WTC11 (cell line): ENCODE data around the gene SRPX. TPM values are rescaled to one million over a fixed set of nuclear protein-coding genes. Genes with fewer than 3 reads are reported as not detected.

ENCODE experiments used
- ATAC-seq: fragments of 200-7000 bp; cut with Tn5 transposase; 2 replicates; pipeline ENCODE4 v1.10.0; 2021; ENCODE audit warnings: mild to moderate bottlenecking, moderate library complexity
- CTCF ChIA-PET: fragments of 300-600 bp; sonication (Branson Sonifier 250); formaldehyde crosslinking; loops from one replicate; lab custom pipeline; 2021; ENCODE audit warnings: antibody characterized with exemption; lab: Charles Lee
- POLR2A ChIA-PET: fragments of 350-600 bp; sonication (Branson Sonifier 250); formaldehyde crosslinking; loops from one replicate; lab custom pipeline; 2021; ENCODE audit warnings: antibody characterized with exemption; lab: Charles Lee
- DNase-seq: peaks from one replicate; pipeline ENCODE4 v3.0.0; 2021; ENCODE audit warnings: low spot score
- H3K27ac Mint-ChIP-seq: 2 replicates; pipeline ENCODE4 v1.8.0; 2021; ENCODE audit warnings: mixed read lengths
- H3K27me3 Mint-ChIP-seq: 2 replicates; pipeline ENCODE4 v1.8.0; 2021; ENCODE audit warnings: low read depth, mild to moderate bottlenecking, moderate library complexity, mixed read lengths
- H3K36me3 Mint-ChIP-seq: 2 replicates; pipeline ENCODE4 v1.8.0; 2021; ENCODE audit warnings: mixed read lengths
- H3K4me1 Mint-ChIP-seq: 2 replicates; pipeline ENCODE4 v1.8.0; 2022; ENCODE audit warnings: mixed read lengths
- H3K4me3 Mint-ChIP-seq: 2 replicates; pipeline ENCODE4 v1.8.0; 2021; ENCODE audit warnings: mild to moderate bottlenecking, moderate library complexity, mixed read lengths
- H3K9me3 Mint-ChIP-seq: 2 replicates; pipeline ENCODE4 v1.8.0; 2021; ENCODE audit warnings: mixed read lengths
- AFF4 ChIP-seq: sonication (generic); formaldehyde crosslinking; IDR thresholded peaks from 2 replicates; pipeline ENCODE4 v1.8.1; 2023; ENCODE audit warnings: mild to moderate bottlenecking, missing genetic modification reagents, borderline replicate concordance
- E2F4 ChIP-seq: sonication (generic); formaldehyde crosslinking; IDR thresholded peaks from 2 replicates; pipeline ENCODE4 v1.8.1; 2022; ENCODE audit warnings: low read depth, mild to moderate bottlenecking, moderate library complexity, missing genetic modification reagents, borderline replicate concordance
- E2F5 ChIP-seq: sonication (generic); formaldehyde crosslinking; IDR thresholded peaks from 2 replicates; pipeline ENCODE4 v1.8.1; 2022; ENCODE audit warnings: mild to moderate bottlenecking, moderate library complexity, missing genetic modification reagents
- EMX1 ChIP-seq: fragments of 250-450 bp; sonication (Bioruptor Pico); IDR thresholded peaks from 2 replicates; pipeline ENCODE4 v1.8.0; 2021; ENCODE audit warnings: mild to moderate bottlenecking
- ERG ChIP-seq: fragments of 250-450 bp; sonication (Bioruptor Pico); IDR thresholded peaks from 2 replicates; pipeline ENCODE4 v1.8.0; 2021; ENCODE audit warnings: mild to moderate bottlenecking
- FOXP4 ChIP-seq: sonication (generic); formaldehyde crosslinking; IDR thresholded peaks from 2 replicates; pipeline ENCODE4 v1.8.0; 2022; ENCODE audit warnings: mild to moderate bottlenecking, missing genetic modification reagents
- GABPB1 ChIP-seq: sonication (generic); formaldehyde crosslinking; IDR thresholded peaks from 2 replicates; pipeline ENCODE4 v1.8.1; 2023; ENCODE audit warnings: mild to moderate bottlenecking, missing genetic modification reagents
- GTF2I ChIP-seq: fragments of 250-450 bp; sonication (Bioruptor Pico); conservative IDR thresholded peaks from 2 replicates; pipeline ENCODE4 v1.4.0; 2021; ENCODE audit warnings: mild to moderate bottlenecking
- IRF2 ChIP-seq: sonication (generic); formaldehyde crosslinking; IDR thresholded peaks from 2 replicates; pipeline ENCODE4 v1.8.0; 2022; ENCODE audit warnings: low read depth, missing genetic modification reagents, borderline replicate concordance
- PRRX2 ChIP-seq: fragments of 250-450 bp; sonication (Bioruptor Pico); IDR thresholded peaks from 2 replicates; pipeline ENCODE4 v1.8.0; 2021; ENCODE audit warnings: mild to moderate bottlenecking
- TEAD1 ChIP-seq: sonication (generic); formaldehyde crosslinking; IDR thresholded peaks from 2 replicates; pipeline ENCODE4 v1.8.0; 2022; ENCODE audit warnings: mild to moderate bottlenecking, missing genetic modification reagents
- USF2 ChIP-seq: sonication (generic); formaldehyde crosslinking; IDR thresholded peaks from 2 replicates; pipeline ENCODE4 v1.8.1; 2023; ENCODE audit warnings: mild to moderate bottlenecking, missing genetic modification reagents, moderate library complexity
- ZNF232 ChIP-seq: sonication (generic); formaldehyde crosslinking; IDR thresholded peaks from 2 replicates; pipeline ENCODE4 v1.8.0; 2022; ENCODE audit warnings: mild to moderate bottlenecking, missing genetic modification reagents
- ZNF416 ChIP-seq: fragments of 250-450 bp; sonication (Bioruptor Pico); IDR thresholded peaks from 2 replicates; pipeline ENCODE4 v1.9.0; 2021; ENCODE audit warnings: mild to moderate bottlenecking, inconsistent platforms
- ZNF425 ChIP-seq: fragments of 250-450 bp; sonication (Bioruptor Pico); conservative IDR thresholded peaks from 2 replicates; pipeline ENCODE4 v1.9.0; 2021; ENCODE audit warnings: mild to moderate bottlenecking
- ZNF671 ChIP-seq: fragments of 250-450 bp; sonication (Bioruptor Pico); IDR thresholded peaks from 2 replicates; pipeline ENCODE4 v1.8.0; 2021; ENCODE audit warnings: mild to moderate bottlenecking
- total RNA-seq: library from RNA; stranded (reverse); gene quantifications from 3 replicates; pipeline ENCODE4 v1.2.3, GENCODE V29; 2021

SRPX gene
- total RNA-seq, 1 experiment from 2014 or later: 7.7 TPM

GRCh38 chrX:38225093-38225492, 4.4 kb upstream of the SRPX start (continued):
- TF ChIP-seq AFF4 (CRISPR knock-in tag): no peak
- TF ChIP-seq ERG (CRISPR knock-in tag): no peak
- no peak for TF ChIP-seq GABPB1 (CRISPR knock-in tag)

GRCh38 chrX:38224160-38224559, 3.5 kb upstream of the SRPX start:
- Mint-ChIP-seq H3K27me3 (peaks cover 40% of the 10 kb centered on the region), H3K9me3 (no peaks in the 10 kb centered on the region), H3K4me3 (no peak overlapping the region), H3K36me3 (no peaks in the 10 kb centered on the region), H3K27ac (no peak overlapping the region), H3K4me1 (peaks cover 14% of the 10 kb centered on the region)
- ChIA-PET CTCF (no interaction called here), POLR2A (no interaction called here)
- DNase-seq (no peak), ATAC-seq (no peak)
- no peak for TF ChIP-seq TEAD1
- no peak for TF ChIP-seq ZNF425 (CRISPR knock-in tag)
- TF ChIP-seq ZNF416: no peak
- TF ChIP-seq E2F4: no peak
- TF ChIP-seq ZNF671 (CRISPR knock-in tag): no peak
- no peak for TF ChIP-seq AFF4 (CRISPR knock-in tag)
- no peak for TF ChIP-seq E2F5 (CRISPR knock-in tag)
- no peak for TF ChIP-seq EMX1 (CRISPR knock-in tag)
- no peak for TF ChIP-seq IRF2 (CRISPR knock-in tag)
- TF ChIP-seq PRRX2 (CRISPR knock-in tag): no peak
- TF ChIP-seq FOXP4 (CRISPR knock-in tag): no peak
- TF ChIP-seq GTF2I (CRISPR knock-in tag): no peak
- no peak for TF ChIP-seq ZNF232 (CRISPR knock-in tag)
- TF ChIP-seq USF2: no peak
